Memory B cell (primary cell): ENCODE measurements around the gene ST8SIA2.

Experiments
- ATAC-seq: fragments of 150-1000 bp; cut with Tn5 transposase; 2 replicates; pipeline ENCODE4 v1.10.0; 2021; ENCODE audit warnings: low read depth, mild to moderate bottlenecking, moderate library complexity
- DNase-seq, 2 donors: peaks; one replicate each; pipeline ENCODE4 v3.0.0; 2022; ENCODE audit warnings: low spot score in 2 of 2
- H3K27ac Mint-ChIP-seq: one replicate; pipeline ENCODE4 v1.8.0; 2022; ENCODE audit warnings: mild to moderate bottlenecking, moderate library complexity, mixed read lengths
- H3K27me3 Mint-ChIP-seq: one replicate; pipeline ENCODE4 v1.8.0; 2022; ENCODE audit warnings: mixed read lengths
- H3K36me3 Mint-ChIP-seq: one replicate; pipeline ENCODE4 v1.8.0; 2022; ENCODE audit warnings: mild to moderate bottlenecking, mixed read lengths
- H3K4me1 Mint-ChIP-seq: one replicate; pipeline ENCODE4 v1.8.0; 2022; ENCODE audit warnings: mixed read lengths
- H3K4me3 Mint-ChIP-seq: one replicate; pipeline ENCODE4 v1.8.0; 2022; ENCODE audit warnings: mild to moderate bottlenecking, moderate library complexity, mixed read lengths
- H3K9me3 Mint-ChIP-seq: one replicate; pipeline ENCODE4 v1.8.0; 2022; ENCODE audit warnings: mixed read lengths

The ST8SIA2 gene

DNA sequence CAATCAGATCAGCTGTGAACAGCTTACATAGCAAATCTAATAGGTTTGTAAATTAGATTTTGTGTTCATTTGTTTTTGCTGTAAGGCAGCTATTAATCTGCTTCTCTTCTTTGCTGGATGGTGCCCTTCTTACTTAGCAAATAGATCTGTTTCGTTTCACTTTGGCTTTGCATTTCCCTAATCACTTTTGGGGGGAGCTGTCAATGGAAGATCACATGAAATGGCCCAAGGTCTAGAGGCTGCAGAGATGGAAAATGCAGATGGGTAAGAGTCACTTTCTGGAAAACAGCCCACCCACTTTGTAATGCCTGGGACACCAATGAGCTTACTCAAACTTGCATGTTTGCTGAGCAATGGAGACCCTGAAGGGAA, 36.4 kb downstream of the ST8SIA2 start:
- H3K4me3 Mint-ChIP-seq, result no peak overlapping the region
- H3K27ac Mint-ChIP-seq, result no peak overlapping the region
- H3K36me3 Mint-ChIP-seq, result no peaks in the 10 kb centered on the region
- DNase-seq (no peak), ATAC-seq (no peak)
- no peaks in the 10 kb centered on the region for H3K9me3 Mint-ChIP-seq
- peaks cover 10% of the 10 kb centered on the region for H3K27me3 Mint-ChIP-seq
- H3K4me1 Mint-ChIP-seq, result no peaks in the 10 kb centered on the region

DNA sequence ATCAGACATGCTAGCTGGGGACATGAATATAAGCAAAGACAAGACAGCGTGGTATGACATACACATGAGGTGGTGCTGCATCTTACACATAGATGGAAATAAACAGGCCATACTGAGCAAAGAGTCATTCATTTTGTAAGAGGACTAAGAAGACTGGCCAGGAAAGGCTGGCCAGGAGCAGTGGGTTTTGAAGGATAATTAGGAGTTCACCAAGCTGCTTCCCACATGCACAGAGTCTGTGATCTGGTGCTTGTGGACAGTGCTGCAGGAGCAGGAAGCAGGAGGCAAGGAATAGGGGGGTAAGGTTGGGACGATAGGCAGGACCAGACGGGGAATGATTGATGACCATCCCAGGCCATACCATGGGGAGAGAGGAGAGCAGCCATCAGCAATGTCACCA, 41.5 kb downstream of the ST8SIA2 start:
- no peak for ATAC-seq
- no peak for DNase-seq
- Mint-ChIP-seq H3K4me3 (no peak overlapping the region), H3K4me1 (no peaks in the 10 kb centered on the region), H3K36me3 (no peaks in the 10 kb centered on the region), H3K27ac (no peak overlapping the region), H3K9me3 (no peaks in the 10 kb centered on the region), H3K27me3 (peaks cover 2% of the 10 kb centered on the region)

DNA sequence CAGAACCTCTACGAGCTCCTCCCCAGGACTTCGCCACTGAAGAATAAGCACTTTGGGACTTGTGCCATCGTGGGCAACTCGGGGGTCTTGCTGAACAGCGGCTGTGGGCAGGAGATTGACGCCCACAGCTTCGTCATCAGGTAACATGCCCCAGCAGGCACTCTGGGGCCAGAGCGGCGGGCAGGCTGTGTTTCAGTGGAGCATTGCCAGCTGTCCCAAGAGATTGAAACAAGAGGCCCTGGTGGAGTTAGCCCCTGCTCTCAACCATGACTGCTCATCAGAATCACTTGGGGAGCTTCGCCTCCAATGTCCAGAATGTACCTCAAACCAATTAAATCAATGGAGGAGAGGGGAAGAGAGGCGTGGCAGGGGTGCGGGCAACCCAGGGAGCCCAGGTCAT, 44.8 kb downstream of the ST8SIA2 start:
- peaks cover 2% of the 10 kb centered on the region for H3K27me3 Mint-ChIP-seq
- no peaks in the 10 kb centered on the region for H3K4me1 Mint-ChIP-seq
- no peak overlapping the region for H3K4me3 Mint-ChIP-seq
- H3K36me3 Mint-ChIP-seq, result no peaks in the 10 kb centered on the region
- no peak for DNase-seq
- ATAC-seq, result no peak
- H3K27ac Mint-ChIP-seq, result no peak overlapping the region
- no peaks in the 10 kb centered on the region for H3K9me3 Mint-ChIP-seq

DNA sequence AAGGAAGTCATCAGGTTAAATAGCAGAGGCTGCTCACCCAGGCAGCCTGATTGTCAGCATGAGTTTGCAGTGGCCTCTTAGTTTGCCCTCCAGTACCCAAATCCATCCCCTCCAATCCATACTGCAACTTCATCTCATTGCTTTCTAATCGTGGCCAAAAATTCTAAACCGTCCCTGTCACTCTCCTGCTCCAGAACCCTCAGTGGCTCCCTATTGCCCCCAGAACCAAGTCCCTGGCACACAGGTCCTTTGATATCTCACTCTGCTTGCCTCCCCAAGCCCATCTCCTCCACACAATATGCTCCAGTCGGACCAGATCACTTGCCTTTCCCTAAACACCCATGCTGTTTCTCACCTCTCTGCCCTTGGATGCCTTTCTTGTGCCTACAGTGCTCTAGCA, 49.7 kb downstream of the ST8SIA2 start:
- no peak for DNase-seq
- H3K4me3 Mint-ChIP-seq, result no peak overlapping the region
- no peaks in the 10 kb centered on the region for H3K4me1 Mint-ChIP-seq
- H3K27ac Mint-ChIP-seq, result no peak overlapping the region
- no peak for ATAC-seq
- no peaks in the 10 kb centered on the region for H3K36me3 Mint-ChIP-seq
- no peaks in the 10 kb centered on the region for H3K9me3 Mint-ChIP-seq
- no peaks in the 10 kb centered on the region for H3K27me3 Mint-ChIP-seq

DNA sequence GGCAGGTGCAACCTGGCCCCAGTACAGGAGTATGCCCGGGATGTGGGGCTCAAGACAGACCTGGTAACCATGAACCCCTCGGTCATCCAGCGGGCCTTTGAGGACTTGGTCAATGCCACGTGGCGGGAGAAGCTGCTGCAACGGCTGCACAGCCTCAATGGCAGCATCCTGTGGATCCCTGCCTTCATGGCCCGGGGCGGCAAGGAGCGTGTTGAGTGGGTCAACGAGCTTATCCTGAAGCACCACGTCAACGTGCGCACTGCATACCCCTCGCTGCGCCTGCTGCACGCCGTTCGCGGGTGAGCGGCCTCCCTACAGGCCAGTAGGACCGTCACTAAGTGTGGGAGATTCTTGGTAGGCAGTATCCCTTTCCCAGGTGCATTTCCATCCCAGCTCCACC, 51.0 kb downstream of the ST8SIA2 start:
- Mint-ChIP-seq H3K27me3 (no peaks in the 10 kb centered on the region), H3K9me3 (no peaks in the 10 kb centered on the region), H3K27ac (no peak overlapping the region), H3K36me3 (no peaks in the 10 kb centered on the region), H3K4me3 (no peak overlapping the region), H3K4me1 (no peaks in the 10 kb centered on the region)
- ATAC-seq, result no peak
- DNase-seq, result no peak

DNA sequence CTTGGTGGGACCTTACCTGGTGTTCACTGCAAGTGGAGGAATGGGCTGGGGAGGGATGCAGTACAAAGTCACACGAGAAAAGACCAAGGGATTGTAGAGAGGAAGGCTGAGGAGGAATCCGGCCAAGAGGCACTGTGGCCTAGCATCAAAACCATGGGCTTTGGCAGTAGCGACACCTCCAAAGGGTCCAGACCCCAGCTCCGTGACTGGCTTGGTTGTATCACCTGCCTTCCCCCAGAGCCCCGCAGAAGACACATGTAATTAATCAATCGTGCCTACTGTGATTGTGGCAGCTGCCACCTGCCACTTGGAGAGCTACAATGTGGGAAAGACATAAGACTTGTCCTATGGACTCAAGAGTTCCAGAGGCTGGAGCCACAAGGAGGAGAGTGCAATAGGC, 54.7 kb downstream of the ST8SIA2 start:
- DNase-seq (no peak), ATAC-seq (no peak)
- Mint-ChIP-seq H3K27me3 (peaks cover 2% of the 10 kb centered on the region), H3K4me1 (no peaks in the 10 kb centered on the region), H3K27ac (no peak overlapping the region), H3K36me3 (no peaks in the 10 kb centered on the region), H3K9me3 (peaks cover 1% of the 10 kb centered on the region), H3K4me3 (no peak overlapping the region)

DNA sequence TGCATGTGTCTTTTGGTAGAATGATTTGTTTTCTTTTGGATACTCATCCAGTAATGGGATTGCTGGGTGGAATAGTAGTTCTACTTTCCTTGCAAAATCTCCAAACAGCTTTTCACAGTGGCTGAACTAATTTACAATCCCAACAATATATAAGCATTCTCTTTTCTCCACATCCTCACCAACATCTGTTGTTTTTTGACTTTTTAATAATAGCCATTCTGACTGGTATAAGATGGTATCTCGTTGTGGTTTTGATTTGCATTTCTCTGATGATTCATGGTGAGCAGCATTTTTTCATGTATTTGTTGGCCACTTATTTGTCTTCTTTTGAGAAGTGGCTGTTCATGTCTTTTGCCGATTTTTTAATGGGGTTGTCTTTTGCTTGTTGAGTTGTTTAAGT, 55.8 kb downstream of the ST8SIA2 start:
- Mint-ChIP-seq H3K27ac (no peak overlapping the region), H3K9me3 (peaks cover 1% of the 10 kb centered on the region), H3K27me3 (peaks cover 2% of the 10 kb centered on the region), H3K4me1 (no peaks in the 10 kb centered on the region), H3K36me3 (no peaks in the 10 kb centered on the region), H3K4me3 (no peak overlapping the region)
- ATAC-seq (no peak), DNase-seq (no peak)

DNA sequence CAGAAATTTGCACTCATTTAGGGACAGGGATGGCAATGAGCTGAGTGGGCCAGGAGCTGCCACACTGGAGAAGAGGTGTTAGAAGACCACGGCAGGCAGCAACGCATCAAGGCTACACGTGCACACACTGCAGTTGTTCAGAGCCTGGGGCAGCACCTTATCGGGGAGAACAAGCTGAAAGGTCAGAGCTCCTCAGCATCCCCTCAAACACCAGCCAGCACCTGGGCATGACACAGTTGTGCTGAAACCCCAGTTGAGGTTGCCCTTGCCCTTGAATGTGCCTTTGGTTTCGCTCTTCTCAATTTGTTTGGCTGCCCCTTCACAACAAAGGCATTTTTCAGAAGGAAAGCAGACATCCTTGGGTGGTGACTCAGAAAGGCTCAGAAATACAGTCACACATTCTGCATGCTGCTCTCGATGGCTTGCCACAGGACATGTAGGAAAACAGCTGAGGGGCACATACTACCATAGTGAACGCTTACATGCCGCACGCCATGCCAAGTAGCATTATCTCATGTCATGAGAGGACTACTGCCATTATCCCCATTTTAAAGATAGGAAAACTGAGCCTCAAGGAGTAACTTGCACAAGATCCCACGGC, 57.6 kb downstream of the ST8SIA2 start:
- Mint-ChIP-seq H3K4me3 (no peak overlapping the region), H3K36me3 (no peaks in the 10 kb centered on the region), H3K27me3 (peaks cover 7% of the 10 kb centered on the region), H3K27ac (no peak overlapping the region), H3K4me1 (no peaks in the 10 kb centered on the region), H3K9me3 (peaks cover 1% of the 10 kb centered on the region)
- no peak for ATAC-seq
- no peak for DNase-seq

DNA sequence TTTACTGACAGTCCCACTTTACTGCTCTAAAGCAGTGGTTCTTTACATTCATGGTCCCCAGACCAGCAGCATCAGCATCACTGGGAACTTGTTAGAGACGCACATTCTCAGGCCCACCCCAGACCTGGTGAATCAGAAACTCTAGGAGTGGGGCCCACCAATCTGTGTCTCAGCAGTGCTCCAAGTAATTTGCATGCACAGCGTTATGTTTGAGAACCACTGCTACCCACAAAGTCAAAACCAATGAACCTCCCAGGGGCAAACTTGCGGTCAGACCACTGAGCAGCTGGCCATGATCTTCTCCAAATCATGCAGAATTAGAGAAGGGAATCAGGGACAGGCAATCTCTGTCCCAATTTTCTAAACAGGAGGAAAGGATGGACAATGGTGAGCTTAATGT, 58.5 kb downstream of the ST8SIA2 start:
- no peak for DNase-seq
- H3K4me3 Mint-ChIP-seq, result no peak overlapping the region
- no peaks in the 10 kb centered on the region for H3K36me3 Mint-ChIP-seq
- peaks cover 8% of the 10 kb centered on the region for H3K27me3 Mint-ChIP-seq
- peaks cover 1% of the 10 kb centered on the region for H3K9me3 Mint-ChIP-seq
- no peak for ATAC-seq
- no peaks in the 10 kb centered on the region for H3K4me1 Mint-ChIP-seq
- no peak overlapping the region for H3K27ac Mint-ChIP-seq

DNA sequence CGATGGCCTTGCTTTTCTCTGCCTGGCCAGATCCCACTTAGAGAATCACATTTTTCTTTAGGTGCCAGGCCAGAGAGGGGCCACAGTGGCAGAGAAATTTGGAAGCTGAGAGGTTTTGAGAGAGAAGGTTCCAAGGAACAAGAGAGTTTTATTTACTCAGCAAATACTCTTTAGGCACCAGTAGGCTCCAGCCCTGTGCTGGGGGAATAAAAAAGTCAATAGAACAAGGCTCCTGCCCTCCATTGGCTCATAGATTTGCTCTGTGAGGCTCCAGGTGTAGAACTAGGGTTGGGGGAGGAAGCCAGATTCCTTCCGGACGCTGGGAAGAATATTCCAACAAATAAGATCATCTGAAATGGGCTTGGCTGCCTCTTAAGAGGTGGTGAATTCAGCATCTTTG, 59.9 kb downstream of the ST8SIA2 start:
- peaks cover 1% of the 10 kb centered on the region for H3K9me3 Mint-ChIP-seq
- no peaks in the 10 kb centered on the region for H3K4me1 Mint-ChIP-seq
- ATAC-seq, result no peak
- no peak overlapping the region for H3K4me3 Mint-ChIP-seq
- no peaks in the 10 kb centered on the region for H3K36me3 Mint-ChIP-seq
- no peak overlapping the region for H3K27ac Mint-ChIP-seq
- peaks cover 9% of the 10 kb centered on the region for H3K27me3 Mint-ChIP-seq
- no peak for DNase-seq

DNA sequence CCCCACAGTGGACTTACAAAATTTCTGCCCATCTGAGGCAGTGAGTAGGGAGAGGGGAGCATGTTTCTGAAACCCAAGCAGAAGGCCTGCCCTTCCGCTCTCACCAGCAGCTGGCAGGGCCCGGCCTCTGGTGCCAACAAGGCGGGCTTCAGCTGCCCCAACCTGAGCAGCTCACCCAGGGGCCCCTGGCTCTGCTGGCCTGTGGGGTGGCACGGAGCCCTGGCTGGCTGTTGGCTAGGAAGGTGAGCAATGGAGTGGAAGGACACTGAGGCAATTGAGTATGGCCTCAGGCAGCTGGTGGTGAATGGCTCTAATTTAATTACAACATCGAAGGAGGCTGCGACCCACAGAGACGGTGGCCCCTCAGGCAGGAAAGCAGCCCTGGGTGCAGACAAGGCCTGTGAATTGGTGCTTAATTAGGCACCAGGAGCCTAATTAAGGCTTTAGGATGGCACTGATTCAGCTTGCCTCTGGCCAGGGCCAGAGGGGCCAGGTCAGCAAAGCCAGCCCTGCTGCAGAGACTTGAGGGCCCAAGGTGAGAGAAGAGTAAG, 60.9 kb downstream of the ST8SIA2 start:
- Mint-ChIP-seq H3K4me1 (no peaks in the 10 kb centered on the region), H3K9me3 (peaks cover 1% of the 10 kb centered on the region), H3K27ac (no peak overlapping the region), H3K27me3 (peaks cover 9% of the 10 kb centered on the region), H3K4me3 (no peak overlapping the region), H3K36me3 (no peaks in the 10 kb centered on the region)
- ATAC-seq, result no peak
- DNase-seq, result no peak

DNA sequence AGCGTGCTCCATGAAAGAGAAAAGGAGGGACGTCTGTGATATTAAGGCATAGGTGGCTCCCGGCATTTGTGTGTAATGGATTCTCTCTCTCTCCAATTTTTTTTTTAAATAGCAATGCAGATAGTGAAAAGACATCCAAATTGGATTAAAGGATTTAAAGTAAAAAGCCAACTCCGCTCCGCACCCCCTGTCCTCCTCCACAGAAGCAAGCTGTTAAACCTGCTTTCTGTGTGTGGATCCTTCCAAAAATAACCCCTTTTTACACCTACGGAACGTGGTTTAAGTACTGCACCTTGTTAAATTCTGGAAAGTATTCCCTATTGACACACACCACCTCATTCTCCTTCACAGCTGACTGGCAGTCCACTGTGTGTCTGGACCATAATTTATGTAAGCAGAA, 61.6 kb downstream of the ST8SIA2 start:
- peaks cover 1% of the 10 kb centered on the region for H3K9me3 Mint-ChIP-seq
- H3K27me3 Mint-ChIP-seq, result peaks cover 9% of the 10 kb centered on the region
- DNase-seq, result no peak
- no peaks in the 10 kb centered on the region for H3K36me3 Mint-ChIP-seq
- ATAC-seq, result no peak
- no peak overlapping the region for H3K27ac Mint-ChIP-seq
- no peak overlapping the region for H3K4me3 Mint-ChIP-seq
- no peaks in the 10 kb centered on the region for H3K4me1 Mint-ChIP-seq

DNA sequence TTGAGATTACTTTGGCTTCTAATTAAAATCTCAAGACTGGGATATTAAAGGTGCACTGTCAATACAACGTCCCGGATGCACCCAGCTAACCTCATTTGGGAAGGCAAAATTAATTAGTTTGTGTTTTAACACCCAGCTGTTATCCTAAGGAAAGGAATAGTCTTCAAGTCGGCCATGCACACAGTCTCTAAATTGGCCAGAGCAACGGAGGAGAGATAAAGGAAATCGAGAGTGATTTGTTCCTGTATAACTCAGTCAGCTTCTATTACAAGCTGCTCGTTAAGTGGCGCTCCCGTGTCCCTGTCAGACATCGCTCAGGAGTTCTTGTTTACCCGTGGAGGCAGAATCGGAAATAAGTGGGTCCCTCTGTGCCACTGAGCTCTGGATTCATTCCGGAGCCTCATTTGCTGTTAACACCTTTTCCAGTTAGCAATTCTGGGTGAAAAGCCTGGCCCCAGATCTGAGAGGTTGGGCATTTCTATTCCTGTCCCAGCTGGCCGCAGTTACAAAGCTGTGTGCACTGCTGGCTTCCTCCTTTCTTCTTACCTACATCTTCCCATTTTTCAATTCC, 63.9 kb downstream of the ST8SIA2 start:
- H3K4me1 Mint-ChIP-seq, result no peaks in the 10 kb centered on the region
- no peaks in the 10 kb centered on the region for H3K9me3 Mint-ChIP-seq
- ATAC-seq, result no peak
- H3K27ac Mint-ChIP-seq, result no peak overlapping the region
- DNase-seq, result no peak
- peaks cover 7% of the 10 kb centered on the region for H3K27me3 Mint-ChIP-seq
- no peaks in the 10 kb centered on the region for H3K36me3 Mint-ChIP-seq
- no peak overlapping the region for H3K4me3 Mint-ChIP-seq

DNA sequence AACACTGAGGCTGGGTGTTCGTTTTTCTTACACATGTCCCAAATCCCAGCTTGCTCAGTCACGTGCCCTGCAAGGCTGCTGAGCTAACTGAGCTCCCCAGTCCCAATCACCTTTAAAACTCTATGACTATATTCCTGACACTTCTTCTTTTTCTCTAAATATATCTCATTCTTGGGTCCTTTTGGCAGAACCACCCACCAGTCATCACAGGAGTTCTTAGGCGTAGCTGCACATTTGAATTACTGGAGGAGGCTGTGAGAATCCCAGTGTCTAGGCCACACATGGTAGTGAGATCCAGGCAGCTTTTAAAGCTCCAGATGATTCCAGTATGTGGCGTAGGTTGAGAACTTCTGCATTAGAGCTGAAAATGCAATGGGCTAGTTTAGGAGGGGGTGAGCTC, 66.3 kb downstream of the ST8SIA2 start:
- ATAC-seq (no peak), DNase-seq (no peak)
- no peak overlapping the region for H3K4me3 Mint-ChIP-seq
- H3K9me3 Mint-ChIP-seq, result no peaks in the 10 kb centered on the region
- no peaks in the 10 kb centered on the region for H3K4me1 Mint-ChIP-seq
- no peak overlapping the region for H3K27ac Mint-ChIP-seq
- peaks cover 7% of the 10 kb centered on the region for H3K27me3 Mint-ChIP-seq
- H3K36me3 Mint-ChIP-seq, result no peaks in the 10 kb centered on the region

DNA sequence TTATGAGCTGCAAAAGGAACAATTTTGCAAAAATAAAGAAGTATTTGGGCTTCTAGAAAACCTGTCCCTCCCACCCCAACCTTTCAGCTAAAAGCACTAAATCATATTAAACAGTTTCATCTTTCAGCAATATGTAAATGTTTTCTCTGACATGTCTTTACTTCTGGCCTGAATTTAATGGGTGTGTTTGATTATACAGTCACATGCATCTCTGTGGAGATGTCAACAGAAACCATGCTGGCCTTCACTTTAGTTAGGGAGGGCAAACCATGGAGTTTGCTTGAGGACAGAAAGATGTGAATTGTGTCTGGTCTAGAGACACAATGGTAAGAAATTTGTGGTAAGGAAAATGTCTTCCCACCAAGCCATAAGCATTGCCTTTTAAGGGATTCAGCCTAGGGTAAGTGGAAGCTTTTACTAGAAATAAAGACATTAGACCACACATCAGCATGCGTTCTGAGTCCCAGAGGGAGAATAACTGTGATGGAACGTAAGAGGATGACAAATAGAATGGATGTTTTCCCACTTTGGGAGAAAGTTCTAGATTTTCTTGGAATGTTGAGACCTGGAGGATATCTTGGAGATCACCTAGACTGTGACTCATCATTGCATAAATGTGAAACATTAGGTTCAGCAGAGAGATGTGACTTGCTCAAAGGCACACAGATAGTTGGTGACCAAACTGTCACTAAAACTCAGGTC, 68.9 kb downstream of the ST8SIA2 start:
- H3K27ac Mint-ChIP-seq, result no peak overlapping the region
- H3K4me1 Mint-ChIP-seq, result no peaks in the 10 kb centered on the region
- ATAC-seq (no peak), DNase-seq (no peak)
- H3K4me3 Mint-ChIP-seq, result no peak overlapping the region
- no peaks in the 10 kb centered on the region for H3K36me3 Mint-ChIP-seq
- peaks cover 1% of the 10 kb centered on the region for H3K9me3 Mint-ChIP-seq
- H3K27me3 Mint-ChIP-seq, result peaks cover 1% of the 10 kb centered on the region
